NCI-H2196 treated with DMSO at 0.1 percent for 48 hours (cell line): ENCODE measurements around the gene CFAP69.
"Not testable (repeated sequence)": the region's sequence is repeated elsewhere in the genome, so short reads cannot be mapped to it uniquely, and the experiment has no call there.

Experiments
- DNase-seq: peaks from one replicate; lab custom pipeline; 2025; ENCODE audit not compliant: unreplicated experiment; lab: John Stamatoyannopoulos, UW

Gene CFAP69

DNA sequence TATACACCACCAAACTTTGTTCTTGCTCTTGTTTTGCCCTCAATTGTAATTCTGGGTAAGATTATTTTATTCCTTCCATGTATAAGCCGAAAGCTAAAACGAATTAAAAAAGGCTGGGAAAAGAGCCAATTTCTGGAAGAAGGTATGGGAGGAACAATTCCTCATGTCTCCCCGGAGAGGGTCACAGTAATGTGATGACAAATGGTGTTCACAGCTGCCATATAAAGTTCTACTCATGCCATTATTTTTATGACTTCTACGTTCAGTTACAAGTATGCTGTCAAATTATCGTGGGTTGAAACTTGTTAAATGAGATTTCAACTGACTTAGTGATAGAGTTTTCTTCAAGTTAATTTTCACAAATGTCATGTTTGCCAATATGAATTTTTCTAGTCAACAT lies 12.5 kb upstream of the CFAP69 start:
- no peak for DNase-seq

DNA sequence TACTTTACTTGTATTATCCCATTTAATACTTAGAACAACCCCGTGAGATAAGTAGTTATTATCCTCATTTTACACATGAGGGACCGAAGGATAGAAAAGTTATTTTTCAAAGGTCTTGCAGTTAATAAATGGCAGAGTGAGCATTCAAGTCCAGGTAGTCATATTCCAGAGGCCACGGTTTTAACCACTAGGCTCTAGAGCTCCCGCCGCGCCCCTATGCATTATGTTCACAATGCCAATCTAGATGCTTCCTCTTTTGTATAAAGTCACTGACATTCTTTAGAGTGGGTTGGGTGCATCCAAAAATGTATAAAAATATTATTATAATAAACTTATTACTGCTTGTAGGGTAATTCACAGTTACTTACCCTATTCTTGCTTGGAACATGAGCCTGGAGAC lies 11.4 kb upstream of the CFAP69 start:
- DNase-seq = no peak

DNA sequence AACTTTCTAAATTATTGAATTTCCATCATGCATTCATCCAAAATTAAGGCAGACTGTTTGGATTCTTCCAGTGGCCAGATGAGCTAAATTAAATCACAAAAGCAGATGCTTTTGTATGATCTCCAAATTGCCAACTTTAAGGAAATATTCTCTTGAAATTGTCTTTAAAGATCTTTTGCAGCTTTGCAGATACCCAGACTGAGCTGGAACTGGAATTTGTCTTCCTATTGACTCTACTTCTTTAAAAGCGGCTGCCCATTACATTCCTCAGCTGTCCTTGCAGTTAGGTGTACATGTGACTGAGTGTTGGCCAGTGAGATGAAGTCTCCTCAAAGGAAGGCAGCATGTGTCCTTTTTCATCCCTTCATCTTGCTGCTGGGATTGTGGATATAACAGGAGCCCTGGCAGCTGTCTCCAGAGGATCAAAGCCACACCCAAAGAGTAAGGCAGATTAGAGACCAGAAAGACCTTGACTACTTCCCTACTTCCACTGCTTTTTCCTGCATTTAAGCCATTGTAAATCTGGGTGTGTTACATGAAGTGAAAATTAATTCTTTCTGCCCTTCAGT lies 8.2 kb upstream of the CFAP69 start:
- DNase-seq = no peak

DNA sequence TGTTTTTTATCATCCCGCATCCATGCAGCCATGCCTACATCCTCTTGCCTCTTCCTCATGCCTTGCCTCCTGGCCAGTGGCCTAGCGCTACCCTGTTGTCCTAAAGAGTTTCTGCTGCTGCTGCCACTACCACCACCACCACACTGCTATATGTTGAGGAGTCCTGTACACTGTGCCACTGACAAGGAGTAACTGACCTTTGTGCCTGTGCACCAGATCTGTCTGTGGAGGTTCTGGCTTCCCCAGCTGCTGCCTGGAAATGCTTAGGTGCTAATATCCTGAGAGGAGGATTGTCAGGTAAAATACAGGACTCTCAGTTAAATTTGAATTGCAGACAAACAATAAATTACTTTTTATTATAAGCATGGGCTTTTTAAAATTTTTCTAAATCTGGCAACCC lies 7.0 kb upstream of the CFAP69 start:
- DNase-seq = no peak

DNA sequence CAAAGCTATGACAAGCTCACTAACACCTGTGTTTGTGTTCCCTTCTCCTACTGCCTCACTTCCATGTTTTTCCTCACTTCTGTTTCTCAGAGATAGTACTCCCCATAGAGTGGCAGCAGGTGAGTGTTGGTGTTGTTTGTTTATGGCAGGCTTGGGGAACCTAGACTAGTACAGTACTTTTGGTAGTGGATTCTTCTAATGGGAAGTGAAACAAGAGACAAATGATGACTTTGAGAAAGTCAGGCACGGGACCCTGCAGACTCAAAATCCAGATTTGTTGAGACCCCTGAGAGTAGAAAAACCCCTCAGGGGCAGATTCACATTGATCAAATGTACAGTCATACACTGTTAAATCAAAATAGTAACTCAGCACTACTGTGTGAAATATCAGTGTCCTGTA lies 6.4 kb upstream of the CFAP69 start:
- no peak for DNase-seq

DNA sequence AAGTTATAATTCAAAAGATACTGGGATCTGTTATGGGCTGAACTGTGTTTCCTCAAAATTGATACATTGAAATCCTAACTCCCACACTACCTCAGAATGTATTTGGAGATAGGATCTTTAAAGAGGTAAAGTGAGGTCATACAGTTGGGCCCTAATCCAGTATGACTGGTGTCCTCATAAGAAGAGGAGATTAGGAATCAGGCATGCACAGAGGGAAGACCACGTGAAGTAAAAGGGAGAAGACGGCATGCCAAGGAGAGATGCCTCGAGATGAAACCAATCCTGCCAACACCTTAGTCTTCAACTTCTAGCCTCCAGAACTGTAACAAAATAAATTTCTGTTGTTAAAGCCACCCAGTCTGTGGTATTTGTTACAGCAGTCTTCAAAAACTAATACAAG lies 5.9 kb upstream of the CFAP69 start:
- DNase-seq = no peak

DNA sequence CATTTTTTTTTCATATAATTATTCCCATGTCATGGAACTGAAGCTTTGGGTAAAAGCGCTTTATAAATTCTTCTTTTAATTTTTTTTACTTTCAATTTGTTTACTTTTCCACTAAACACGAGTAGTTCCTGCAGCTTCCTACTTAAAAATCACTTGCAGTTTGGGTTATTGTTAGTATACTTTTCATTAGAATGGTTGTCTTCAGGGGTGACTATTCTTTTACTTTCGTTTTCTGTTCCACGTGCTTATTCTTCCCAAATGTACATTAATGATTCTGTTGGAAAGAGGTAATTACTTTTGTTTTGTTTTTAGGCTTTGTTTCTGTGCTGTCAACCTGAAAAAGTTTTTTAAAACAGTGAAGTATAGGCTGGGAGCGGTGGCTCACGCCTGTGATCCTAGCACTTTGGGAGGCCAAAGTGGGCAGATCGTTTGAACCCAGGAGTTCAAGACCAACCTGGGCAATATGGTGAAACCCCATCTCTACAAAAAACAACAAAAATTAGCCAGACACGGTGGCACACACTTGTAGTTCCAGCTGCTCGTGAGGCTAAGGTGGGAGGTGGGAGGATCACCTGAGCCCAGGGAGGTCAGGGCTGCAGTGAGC lies 5.2 kb upstream of the CFAP69 start:
- no peak for DNase-seq

DNA sequence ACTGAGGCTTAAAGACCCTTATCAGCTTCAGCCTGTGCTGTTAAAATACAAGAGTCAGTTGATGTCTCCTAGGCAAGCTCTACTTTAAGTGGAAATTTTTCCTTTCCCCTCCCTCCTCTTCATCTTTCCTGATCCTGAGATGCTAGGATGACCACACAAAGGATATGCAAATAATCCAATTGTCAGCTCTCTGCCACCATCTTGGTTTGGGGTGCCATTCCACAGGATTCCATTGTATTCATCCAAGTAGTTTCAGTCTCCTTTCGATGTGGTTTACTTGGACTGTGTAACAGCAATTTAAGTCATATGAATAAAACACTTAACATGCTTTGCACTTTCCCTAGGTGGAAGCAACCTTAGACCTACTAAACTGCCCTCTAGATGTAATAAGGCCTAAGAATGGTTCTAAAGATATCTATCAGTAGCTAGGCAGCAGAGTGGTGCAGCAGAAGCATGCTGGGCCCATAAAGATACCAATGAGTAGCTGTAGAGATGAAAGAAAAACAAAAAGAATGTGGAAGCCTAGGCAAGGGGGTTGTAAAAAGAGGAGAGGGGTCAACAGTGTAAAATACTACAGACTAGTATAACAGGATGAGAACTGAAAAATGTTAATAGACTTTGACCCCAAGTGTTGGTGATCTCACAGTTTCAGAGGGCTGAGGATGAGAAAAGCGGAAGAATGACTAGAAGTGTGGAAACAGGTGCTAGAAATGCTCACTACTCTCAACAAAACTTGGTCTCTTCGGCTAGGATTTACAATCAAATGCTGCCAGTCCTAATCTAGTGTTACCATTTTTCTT lies 2.4 kb upstream of the CFAP69 start:
- no peak for DNase-seq

DNA sequence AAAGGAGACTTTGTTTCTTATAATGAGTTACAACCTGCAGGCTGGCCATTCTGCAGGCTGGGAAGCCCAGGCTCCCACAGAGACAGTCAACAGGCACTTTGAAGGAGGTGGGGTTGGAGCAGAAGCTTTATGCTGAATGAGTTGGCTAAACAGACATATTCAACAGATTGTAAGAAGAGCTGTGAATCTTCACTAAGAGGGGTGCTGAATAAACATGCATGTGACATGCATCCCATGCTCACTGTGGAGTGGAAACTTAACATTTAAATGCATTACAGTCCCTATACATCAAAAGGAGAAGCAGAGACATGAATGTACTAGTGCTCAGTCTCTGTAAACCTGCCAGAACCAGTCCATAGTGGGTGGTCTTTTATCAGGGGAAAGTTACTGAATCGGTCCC lies 1.4 kb upstream of the CFAP69 start:
- DNase-seq = no peak

DNA sequence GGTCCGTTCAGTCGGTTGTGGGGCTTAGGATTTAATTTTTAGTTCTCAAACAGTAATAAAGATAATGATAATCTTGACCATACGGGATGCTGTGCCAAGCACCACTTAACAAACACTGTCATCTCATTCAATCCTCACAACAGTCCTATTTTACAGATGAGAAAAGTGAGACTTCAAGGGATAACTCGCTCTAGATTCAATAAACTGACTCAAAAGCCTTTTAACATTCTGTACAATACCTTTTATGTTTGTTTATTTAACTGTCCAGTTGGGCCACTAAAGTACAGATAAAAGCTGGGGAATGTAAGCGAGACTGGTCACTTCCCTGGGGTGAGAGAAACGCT lies 437 bp upstream of the CFAP69 start:
- DNase-seq = no peak

DNA sequence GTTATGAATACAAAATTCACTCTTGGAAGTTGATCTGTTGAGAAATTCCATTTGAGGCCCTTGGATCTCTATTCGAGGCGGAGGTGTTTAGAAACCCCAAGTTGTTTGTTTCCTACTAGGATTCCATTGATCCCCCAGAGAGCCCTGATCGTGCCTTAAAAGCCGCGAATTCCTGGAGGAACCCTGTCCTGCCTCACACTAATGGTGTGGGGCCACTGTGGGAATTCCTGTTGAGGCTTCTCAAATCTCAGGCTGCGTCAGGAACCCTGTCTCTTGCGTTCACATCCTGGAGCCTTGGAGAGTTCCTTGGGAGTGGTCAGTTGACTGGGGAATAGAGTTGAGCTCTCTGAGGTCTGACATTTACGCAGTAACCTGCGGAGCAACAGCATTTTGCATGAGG lies 1.2 kb downstream of the CFAP69 start:
- no peak for DNase-seq

DNA sequence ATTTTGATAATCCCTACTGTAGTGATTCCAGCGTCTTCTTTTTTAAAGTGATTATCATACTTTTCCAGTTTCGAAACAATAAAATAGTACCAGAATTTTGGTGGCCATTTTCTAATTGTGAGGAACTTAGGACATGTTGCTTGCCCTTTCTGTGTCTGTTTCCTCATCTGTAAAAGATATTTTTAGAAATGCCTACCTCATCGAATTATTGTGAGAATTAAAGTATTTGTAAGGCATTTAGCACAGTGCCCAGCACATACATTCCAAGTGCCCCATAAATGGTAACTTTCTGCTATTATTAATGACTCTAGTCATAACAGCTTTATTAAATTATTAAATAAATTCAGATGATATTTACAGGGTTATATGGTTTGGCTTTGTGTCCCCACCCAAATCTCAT lies 3.7 kb downstream of the CFAP69 start:
- no peak for DNase-seq

DNA sequence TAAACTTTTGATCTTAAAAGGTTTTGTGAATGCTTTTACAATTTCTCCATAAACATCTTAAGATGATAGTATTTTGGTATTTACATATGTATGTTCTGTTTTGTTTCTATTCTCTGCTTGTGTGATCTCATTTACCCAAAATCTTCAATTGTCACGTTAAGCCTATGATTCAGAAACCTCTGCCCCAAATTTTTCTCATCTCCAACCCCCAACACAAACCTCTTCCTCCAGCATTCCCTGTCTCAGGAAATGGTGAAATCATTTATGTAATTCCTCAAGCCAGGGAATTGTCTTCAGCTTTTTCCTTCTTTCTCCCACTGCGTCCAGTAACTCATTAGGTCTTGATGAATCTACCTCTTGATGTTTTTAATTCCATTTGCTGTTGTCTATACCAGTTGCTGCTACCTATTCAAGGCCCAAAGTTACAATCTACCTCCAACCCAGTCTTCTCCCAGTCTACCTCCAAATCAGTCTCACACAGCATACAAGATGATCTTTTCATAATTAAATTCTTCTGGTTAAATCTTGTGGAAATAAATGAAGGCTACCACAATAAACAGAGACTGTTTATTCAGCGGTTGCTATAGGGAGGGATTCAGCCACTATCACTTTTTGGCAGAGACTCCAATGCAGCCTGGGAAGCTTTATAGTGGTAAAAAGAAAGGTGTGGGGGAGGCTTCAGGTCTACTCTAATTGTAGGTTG lies 5.8 kb downstream of the CFAP69 start:
- no peak for DNase-seq

DNA sequence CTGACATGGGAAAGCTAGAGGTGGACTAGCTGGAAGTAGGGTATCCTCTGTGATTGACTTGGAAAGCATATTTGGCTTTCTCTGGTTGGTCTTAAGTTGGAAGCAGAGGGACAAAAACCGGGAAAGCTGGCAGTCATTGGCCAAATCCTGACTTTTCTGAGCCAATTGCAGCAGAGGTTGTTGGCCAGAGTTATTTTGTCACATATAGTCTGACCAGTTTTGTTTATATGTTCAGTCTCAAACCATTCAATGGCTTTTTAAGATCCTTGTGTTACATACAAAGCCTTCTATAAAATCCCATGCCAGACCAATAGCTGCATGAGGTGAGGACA lies 6.3 kb downstream of the CFAP69 start:
- no peak for DNase-seq

DNA sequence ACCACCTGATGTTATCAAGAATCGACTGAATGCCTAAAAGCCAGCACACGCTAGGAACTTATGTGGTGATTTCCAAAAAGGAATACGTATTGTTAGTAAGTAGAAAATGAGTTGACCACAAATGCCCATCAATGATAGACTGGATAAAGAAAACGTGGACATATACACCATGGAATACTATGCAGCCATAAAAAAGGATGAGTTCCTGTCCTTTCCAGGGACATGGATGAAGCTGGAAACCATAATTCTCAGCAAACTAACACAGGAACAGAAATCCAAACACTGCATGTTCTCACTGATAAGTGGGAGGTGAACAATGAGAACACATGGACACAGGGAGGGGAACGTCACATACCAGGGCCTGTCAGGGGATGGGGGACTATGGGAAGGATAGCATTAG lies 11.0 kb downstream of the CFAP69 start:
- not testable (repeated sequence) for DNase-seq

DNA sequence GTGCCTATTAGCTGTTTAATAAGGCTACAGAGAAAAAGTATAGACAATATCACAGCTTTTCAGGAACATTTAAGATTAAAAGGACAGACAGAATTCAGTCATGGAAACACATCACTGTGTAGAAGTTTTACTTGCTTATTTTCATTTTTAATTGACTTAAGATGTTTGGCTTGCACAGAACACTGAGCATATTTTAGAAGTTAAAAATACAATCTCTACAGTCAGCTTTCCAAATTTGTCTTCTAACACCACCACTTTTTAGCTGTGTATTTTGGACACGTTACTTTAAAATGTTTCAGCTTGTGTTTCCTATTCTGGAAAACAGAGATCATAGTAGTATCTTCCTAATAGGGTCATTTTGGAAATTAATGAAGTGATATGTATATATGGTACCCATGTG lies 11.8 kb downstream of the CFAP69 start:
- no peak for DNase-seq

DNA sequence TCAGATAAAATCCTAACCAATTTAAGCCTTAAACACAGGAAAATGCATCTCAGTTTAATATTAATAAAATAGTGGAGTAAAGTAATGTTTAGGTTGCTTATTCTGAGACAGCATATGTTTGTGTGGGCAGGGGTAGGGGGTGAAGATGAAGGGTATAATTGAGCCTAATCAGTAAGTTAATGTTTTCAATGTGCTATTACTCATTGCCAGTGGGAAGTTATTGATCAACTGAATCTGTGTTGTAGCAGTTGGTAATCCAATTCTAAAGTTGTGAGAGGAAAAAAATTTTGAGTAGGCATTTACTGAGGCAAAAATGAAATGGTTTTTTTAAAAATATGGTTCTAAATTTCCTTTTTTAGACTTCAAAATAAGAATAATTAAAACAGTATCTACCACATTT lies 16.5 kb downstream of the CFAP69 start:
- DNase-seq = no peak

DNA sequence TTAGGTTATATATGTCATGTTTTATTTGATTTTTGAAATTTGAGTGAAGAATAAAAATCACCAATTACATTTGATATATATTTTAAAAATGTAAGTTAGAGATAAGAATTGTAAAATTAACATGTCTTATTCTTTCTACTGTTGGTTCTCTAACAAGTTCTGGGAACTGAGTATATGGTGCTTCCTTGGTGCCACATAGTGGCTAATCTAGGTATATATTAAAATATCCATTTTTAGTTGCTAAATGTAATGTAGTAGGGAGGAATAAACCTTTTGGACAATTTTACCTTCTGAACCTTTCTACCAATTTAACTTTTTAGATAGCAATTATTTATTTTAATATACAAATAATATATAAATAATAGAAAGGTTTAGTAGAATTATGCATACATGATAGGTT lies 17.5 kb downstream of the CFAP69 start:
- DNase-seq = peak; percentile 10

DNA sequence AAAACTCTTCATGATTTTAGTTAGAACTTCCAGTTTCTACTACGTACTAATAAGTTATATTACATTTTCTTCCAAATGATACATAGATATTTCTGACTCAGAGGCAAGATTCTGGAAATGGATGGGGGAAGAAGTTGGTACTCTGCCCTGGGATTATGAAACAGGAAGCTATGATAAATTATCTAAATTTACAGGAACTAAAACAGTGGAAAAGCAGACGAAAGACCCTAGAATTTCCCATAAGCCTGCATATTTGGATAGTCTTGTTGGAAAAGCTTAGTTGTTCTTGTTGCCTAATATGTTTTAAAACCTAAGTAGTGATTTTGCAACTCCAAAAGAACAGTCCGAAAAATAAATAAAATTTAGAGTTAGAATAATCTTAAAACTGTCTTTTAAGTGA lies 21.8 kb downstream of the CFAP69 start:
- DNase-seq = no peak

DNA sequence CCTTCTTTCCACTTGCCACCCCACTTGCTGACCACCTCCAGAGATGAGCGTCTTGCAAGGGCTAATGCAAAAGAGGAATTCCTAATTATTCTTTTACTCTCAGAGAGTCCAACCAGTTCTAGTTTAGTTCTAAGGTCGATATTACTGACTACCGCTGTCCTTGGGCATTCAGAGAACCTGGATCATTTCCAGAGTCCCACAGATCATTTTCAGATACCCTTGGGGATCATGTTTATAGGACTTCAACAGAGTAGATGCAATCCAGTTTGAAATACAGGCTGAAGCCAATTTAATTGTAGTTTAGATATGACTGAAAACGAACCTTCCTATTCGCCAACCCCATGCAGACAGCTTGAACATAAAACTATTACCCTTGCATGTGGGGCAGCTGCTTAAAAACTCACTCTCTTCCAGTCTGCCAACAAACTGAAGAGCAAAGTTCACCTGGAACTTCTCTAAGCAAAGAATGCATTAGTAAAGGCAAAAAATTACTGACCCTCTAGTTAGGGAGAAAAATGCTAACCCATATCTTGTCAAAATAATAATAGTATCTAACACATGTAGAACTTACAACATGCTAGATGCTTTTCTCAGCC lies 22.4 kb downstream of the CFAP69 start:
- DNase-seq = no peak

DNA sequence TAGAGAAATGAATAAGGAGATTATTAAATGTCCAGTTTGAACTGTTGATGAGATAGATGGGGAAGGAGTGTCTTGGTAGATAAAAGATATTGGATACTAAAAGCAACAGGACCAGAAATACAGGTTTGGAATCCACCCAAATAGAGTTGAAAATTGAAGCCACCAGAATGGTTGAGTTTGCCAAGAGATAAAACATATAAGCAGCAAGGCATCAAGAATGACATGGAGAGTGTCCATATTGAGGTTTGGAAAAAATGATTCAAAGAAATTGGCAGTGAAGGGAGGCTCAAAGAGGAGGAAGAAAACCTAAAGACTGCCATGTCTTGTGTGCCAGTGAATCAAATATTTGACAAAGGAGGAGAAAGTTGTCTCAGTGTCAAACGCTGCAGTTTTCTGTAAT lies 24.2 kb downstream of the CFAP69 start:
- no peak for DNase-seq
